ENCODE data around the gene LEP.

GRCh38 chr7:128192497-128193142 is 48.5 kb upstream of the LEP start:
- no peak for TF ChIP-seq EZH2 (IDR thresholded peaks at IDR 0.05; ENCODE audit: low read length, missing control alignments)
- no peak for TF ChIP-seq CTCF (conservative IDR thresholded peaks at IDR 0.05 in 1 of 2, IDR thresholded peaks at IDR 0.05 in 1 of 2; ENCODE audit: low read depth in 1 of 2, low read length in 2 of 2)
